ENCODE data around the gene RIBC1. TPM values are rescaled to one million over a fixed set of nuclear protein-coding genes. Genes with fewer than 3 reads are reported as not detected.

Gene RIBC1
- total and polyA plus RNA-seq, 10 of the 15 experiments (the other 5 are each of a cell fraction or from before 2014, with no cell fraction given), result 0.22 to 1.0 (median 0.54) TPM

DNA sequence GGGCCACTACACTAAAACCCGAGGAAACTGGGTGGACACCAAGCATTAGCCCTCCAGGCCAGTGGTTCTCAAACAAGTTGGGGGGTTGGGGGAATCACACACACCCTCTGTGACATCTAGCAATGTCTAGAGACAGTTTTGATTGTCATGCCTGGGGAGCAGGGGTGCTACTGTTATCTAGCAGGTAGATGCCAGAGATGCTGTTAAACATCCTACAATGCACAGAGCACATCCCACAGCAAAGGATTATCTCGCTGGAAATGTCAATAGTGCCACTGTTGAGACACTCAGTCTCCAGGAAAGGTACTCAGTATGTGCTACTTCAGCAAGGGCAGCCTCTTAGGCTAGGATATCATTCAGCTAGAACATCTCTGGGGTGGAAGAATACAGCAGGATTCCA is 1.5 kb upstream of the RIBC1 start:
- intact Hi-C loops (cut with micrococcal nuclease; ENCODE audit: unreplicated experiment) (loop anchor here (5.0 kb wide), 1 partner anchor 199 kb away; no protein-coding TSS in a partner anchor), in situ Hi-C loops (cut with MboI) (no loop called here)
- FAIRE-seq, result no peak
- no peak for DNase-seq (ENCODE audit: low read depth, low spot score)
- peak overlapping the region; percentile 98 for H3K27ac ChIP-seq (ENCODE audit: control insufficient read depth, insufficient read depth)
- CTCF ChIA-PET, result interaction anchor here (1.5 to 7.5 kb wide), 2 partner anchors 15 to 25 kb away, joined by 4 to 48 read pairs; partner anchors contain the start of gene HSD17B10
- no peak for ATAC-seq
- H3K4me1 ChIP-seq (ENCODE audit: control insufficient read depth, insufficient read depth, low read length), result peaks cover 6% of the 10 kb centered on the region
- 8% methylated on average over 2 of the region's 2 CpGs for WGBS (ENCODE audit: insufficient coverage, insufficient replicate concordance, low lambda C conversion rate, missing lambda C conversion rate)
- TF ChIP-seq CBX5 (IDR thresholded peaks at IDR 0.05; ENCODE audit: low read depth), result no peak
- TF ChIP-seq MEF2B (IDR thresholded peaks at IDR 0.05; ENCODE audit: partially characterized antibody, poor library complexity, severe bottlenecking), result no peak
- no peak for TF ChIP-seq HDGF (IDR thresholded peaks at IDR 0.05)
- no peak for TF ChIP-seq GATAD2B (conservative IDR thresholded peaks at IDR 0.05; ENCODE audit: low read depth)
- no peak for TF ChIP-seq NBN (IDR thresholded peaks at IDR 0.05)
- TF ChIP-seq KDM1A (IDR thresholded peaks at IDR 0.05; ENCODE audit: borderline replicate concordance), result no peak
- TF ChIP-seq, protein P1, sequence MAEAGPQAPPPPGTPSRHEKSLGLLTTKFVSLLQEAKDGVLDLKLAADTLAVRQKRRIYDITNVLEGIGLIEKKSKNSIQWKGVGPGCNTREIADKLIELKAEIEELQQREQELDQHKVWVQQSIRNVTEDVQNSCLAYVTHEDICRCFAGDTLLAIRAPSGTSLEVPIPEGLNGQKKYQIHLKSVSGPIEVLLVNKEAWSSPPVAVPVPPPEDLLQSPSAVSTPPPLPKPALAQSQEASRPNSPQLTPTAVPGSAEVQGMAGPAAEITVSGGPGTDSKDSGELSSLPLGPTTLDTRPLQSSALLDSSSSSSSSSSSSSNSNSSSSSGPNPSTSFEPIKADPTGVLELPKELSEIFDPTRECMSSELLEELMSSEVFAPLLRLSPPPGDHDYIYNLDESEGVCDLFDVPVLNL (IDR thresholded peaks at IDR 0.05; ENCODE audit: low read depth, low read length), result no peak
- no peak for TF ChIP-seq FOS (IDR thresholded peaks at IDR 0.05; ENCODE audit: borderline replicate concordance, extremely low read depth, insufficient read length)
- TF ChIP-seq EGR1 (IDR thresholded peaks at IDR 0.05; ENCODE audit: borderline replicate concordance in 1 of 2, low read depth in 2 of 2, low read length in 2 of 2), result no peak
- TF ChIP-seq BMI1 (IDR thresholded peaks at IDR 0.05; ENCODE audit: borderline replicate concordance), result no peak
- H4K20me1 ChIP-seq (ENCODE audit: control insufficient read depth, insufficient read depth), result no peaks in the 10 kb centered on the region; the same call in 1 of the 2 replicates
- no peak overlapping the region for H2AFZ ChIP-seq (ENCODE audit: control insufficient read depth, low read depth, low read length)
- peak overlapping the region; percentile 99 for H3K9ac ChIP-seq (ENCODE audit: control insufficient read depth, insufficient read depth, low read length)
- BruUV-seq (replicated peaks), result no TSS peak
- H3K36me3 ChIP-seq (ENCODE audit: control insufficient read depth in 2 of 2, insufficient read depth in 2 of 2, low read length in 1 of 2), result peaks cover 0 to 3% of the 10 kb centered on the region in 2 experiments; a peak in 1 of 4 replicates
- peaks cover 52% of the 10 kb centered on the region for H3K79me2 ChIP-seq (ENCODE audit: control insufficient read depth, insufficient read depth, low read length)
- peak overlapping the region; percentile 100 for H3K4me2 ChIP-seq (ENCODE audit: control insufficient read depth, insufficient read depth)
- peak overlapping the region; percentile 80 for H3K4me3 ChIP-seq
- RAD21 ChIA-PET (ENCODE audit: unreplicated experiment), result no interaction called here
- H3K9me3 ChIP-seq (replicated peaks; ENCODE audit: control insufficient read depth, insufficient read depth, low read length), result no peaks in the 10 kb centered on the region
- H3K27me3 ChIP-seq (replicated peaks in 1 of 2; ENCODE audit: control insufficient read depth in 2 of 2, insufficient read depth in 2 of 2, low read length in 1 of 2), result no peaks in the 10 kb centered on the region
- SMC1A ChIA-PET (ENCODE audit: uncharacterized antibody, unreplicated experiment), result interaction anchor here (1.9 kb wide), 1 partner anchor 8 kb away, joined by 8 read pairs; no protein-coding TSS in a partner anchor
- POLR2A ChIA-PET, result interaction anchor here (1.3 to 2.7 kb wide), 3 partner anchors 12 to 196 kb away, joined by 3 to 10 read pairs (median 4); partner anchors contain the start of gene KDM5C
